GM19193 (cell line): ENCODE data around the gene TEX261.

ENCODE experiments used
- POLR2A ChIP-seq: IDR thresholded peaks from 4 replicates; pipeline ENCODE4 v1.6.1; 2011; ENCODE audit not compliant: insufficient read depth, insufficient read length; ENCODE audit errors: extremely low read depth

TEX261 gene

GRCh38 chr2:70949086-70949485 lies 45.6 kb downstream of the TEX261 start:
- no peak for TF ChIP-seq POLR2A

- no peak for TF ChIP-seq POLR2A
These were observed 46.2 kb downstream of the TEX261 start for GRCh38 chr2:70948337-70949003.

GRCh38 chr2:70947556-70948184 lies 47.0 kb downstream of the TEX261 start:
- no peak for TF ChIP-seq POLR2A

DNA sequence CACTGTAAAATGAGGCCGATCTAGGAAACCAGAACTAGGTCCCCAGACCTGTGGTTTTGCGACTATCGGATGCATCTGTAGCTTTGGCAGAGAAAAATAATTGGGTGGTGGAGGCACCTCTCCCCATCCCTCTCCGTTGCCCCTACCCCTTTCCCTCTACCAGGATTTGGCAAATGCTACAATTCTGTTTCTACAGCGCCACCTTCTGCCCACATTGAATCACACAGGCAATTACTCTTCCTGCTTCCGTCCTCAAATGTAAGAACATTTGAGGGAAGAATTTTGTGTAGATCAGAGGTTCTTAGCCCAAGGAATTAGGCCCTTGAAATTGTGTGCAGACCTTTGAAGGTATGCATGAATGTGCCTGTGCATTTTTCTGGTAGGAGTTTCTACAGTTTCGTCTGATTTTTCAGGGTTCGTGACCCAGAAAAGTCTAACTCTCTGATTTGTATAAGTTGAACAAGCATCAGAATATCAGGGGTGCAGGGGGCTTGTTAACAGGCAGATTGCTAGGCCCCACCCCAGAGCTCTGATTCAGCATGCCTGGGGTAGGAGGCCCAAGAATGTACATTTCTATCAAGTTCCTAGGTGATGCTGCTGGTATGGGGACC lies 47.7 kb downstream of the TEX261 start:
- no peak for TF ChIP-seq POLR2A

DNA sequence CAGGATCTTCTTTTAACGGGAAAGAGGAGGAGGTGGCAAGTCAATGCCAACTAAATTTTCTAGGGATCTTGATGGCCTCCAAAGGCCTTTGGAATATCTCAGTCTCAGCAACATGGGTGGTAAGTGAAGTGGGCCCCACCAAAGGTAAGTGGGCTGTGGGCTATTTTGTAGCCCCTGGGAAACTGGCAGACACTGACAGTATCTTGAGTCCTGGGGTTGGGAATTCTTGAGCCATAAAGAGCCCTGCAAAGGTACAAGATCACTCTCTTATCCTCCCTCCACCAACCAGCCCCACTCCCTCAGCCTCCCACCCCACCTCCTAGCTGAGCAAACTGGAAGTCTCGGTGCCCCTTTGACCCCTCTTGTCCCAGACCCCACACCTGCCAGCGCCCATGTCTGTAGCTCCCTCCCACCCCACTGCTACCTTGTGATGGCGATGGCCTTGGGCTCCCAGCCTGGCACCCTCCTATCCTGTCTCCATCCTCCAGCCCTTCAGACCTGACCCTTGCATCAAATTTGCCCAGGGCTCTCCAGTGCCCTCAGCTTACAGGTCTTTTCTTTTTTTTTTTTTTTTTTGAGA lies 50.5 kb downstream of the TEX261 start:
- no peak for TF ChIP-seq POLR2A

GRCh38 chr2:70943205-70943871 lies 51.3 kb downstream of the TEX261 start:
- no peak for TF ChIP-seq POLR2A

DNA sequence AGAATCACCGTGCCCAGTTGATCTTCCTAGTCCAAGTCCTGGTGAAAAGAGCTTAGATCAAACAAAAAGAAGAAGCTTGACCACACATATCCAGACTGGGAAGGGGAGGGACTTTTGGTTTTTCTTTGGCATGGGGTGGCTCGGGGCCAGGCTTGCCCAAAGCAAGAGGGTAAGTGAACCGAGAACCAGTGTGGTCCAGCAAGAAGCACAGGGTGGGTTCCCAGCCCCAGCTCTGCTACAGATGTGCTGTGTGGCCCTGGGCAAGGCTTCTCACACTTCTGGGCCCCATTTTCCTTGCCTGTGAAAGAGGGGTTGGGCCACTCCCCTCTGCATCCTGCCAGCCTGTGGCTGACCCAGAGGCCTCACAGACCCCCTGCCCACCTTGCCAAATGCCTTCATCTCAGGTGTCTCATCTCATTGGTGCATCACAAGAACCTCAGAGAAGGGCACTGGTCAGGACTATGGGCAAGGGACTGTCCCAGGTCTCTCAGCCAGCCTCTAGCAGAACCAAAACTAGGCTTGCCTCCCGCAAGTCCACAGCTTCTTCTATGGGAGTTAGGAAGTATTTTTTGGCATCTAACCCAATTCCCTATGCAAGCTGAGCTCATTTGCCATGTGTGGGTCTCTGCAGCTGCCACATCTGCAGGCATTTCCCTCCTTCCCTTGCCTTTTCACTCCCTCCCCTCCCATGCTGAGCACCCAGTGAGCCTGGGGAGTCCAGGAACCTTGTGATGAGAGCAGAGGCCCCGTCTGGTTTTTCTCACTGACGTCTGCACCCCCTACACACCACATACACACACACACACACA lies 52.1 kb downstream of the TEX261 start:
- no peak for TF ChIP-seq POLR2A

GRCh38 chr2:70941701-70942100 lies 53.0 kb downstream of the TEX261 start:
- TF ChIP-seq POLR2A = no peak

DNA sequence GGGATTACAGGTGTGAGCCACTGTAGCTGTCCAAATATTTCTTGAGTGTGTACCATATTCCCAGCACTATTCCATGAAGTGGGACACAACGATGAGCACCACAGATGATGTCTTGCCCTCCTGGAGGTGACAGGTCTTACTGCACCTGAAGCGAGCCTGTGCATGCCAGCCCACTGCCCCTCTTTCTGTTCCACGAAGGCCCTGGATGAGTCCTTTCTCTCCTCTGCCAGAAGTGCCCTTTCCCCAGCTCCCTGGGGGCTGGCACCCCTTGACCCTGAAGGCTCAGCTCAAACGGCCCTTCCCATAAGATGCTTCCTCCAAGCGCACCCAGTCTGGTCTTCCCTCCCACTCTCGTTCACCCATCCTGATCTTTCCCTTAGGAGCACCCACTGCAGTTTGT lies 53.5 kb downstream of the TEX261 start:
- no peak for TF ChIP-seq POLR2A

GRCh38 chr2:70939839-70940580 lies 54.7 kb downstream of the TEX261 start:
- TF ChIP-seq POLR2A = no peak

DNA sequence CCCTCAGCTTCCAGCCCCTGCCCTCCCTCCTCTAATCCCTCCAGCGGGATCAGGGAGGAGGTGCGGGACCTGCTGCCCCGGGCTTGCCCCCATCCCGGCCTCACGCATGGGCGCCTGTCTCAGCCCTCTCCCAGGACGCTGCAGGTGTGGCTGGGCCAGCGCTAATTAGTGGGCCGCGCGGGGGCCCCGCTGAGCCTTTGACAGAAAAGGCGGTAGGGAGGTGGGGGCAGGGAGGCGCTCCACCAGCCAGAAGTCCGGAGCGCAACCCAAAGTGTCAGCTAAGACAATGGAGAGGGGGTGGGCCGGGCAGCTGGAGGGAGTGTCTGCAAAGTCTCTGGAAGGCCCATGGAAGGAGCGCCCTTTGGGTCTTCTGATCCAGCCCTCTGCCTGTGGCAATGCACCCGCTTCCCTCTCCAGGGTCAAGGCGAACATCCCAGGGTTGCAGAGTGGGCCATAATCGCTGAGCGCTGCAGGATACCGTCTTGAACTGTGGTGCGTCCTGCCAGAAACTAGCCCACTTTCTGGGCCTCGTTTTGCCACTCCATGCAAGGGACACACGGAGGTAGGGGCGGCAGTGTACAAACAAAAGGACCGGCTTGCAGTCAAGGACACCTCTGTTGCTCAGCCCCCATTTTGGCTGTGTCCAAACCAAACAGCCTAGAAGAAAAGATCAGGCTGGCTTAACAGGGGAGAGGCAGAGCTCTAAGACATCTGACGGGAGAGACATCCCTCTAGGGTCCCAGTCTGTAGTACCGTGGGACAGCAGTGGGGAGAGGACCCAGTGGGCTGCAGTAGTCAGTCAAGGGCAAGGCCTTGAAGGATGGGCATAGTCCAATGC lies 55.5 kb downstream of the TEX261 start:
- no peak for TF ChIP-seq POLR2A

DNA sequence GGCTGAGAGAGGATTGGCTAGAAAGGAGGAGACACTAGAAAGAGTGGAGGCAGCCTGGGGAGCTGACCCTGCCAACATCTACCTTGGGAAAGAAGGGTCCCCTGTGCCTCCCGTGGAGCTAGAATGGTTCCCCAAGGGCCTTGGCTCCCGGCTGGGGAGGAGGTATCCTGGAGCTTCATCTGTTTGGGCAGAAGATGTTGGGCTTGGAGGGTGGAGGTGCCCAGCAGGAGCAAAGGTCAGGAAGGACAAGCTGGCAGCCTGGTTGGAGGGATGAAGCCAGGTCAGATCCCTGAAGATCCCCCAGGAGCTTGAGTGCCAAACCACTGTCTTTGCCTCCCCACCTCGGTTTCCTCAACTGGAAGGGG lies 56.1 kb downstream of the TEX261 start:
- TF ChIP-seq POLR2A = no peak
